Ascending aorta (tissue), 2 donors: ENCODE measurements around the gene FAHD2B. TPM values are rescaled to one million over a fixed set of nuclear protein-coding genes. Genes with fewer than 3 reads are reported as not detected.
A peak's percentile ranks its signal among the peaks of the same experiment; 100 is the strongest.
"Not testable (repeated sequence)": the region's sequence is repeated elsewhere in the genome, so short reads cannot be mapped to it uniquely, and the experiment has no call there.

Experiments used
- DNase-seq, 2 donors: peaks; one replicate each; pipeline ENCODE4 v3.0.0-alpha.2; 2019; ENCODE audit warnings: low spot score in 2 of 2
- H3K27ac ChIP-seq, 2 donors: fragments of 200-600 bp; sonication (generic); one replicate each; pipeline ENCODE4 v1.5.1; 2016 to 2017; ENCODE audit warnings: mild to moderate bottlenecking in 1 of 2
- H3K27me3 ChIP-seq: fragments of 200-600 bp; sonication (generic); one replicate; pipeline ENCODE4 v1.5.1; 2017
- H3K36me3 ChIP-seq, 2 donors: fragments of 200-600 bp; sonication (generic); one replicate each; pipeline ENCODE4 v1.5.1; 2016
- H3K4me1 ChIP-seq, 2 donors: fragments of 200-600 bp; sonication (generic); one replicate each; pipeline ENCODE4 v1.5.1; 2016 to 2017; ENCODE audit warnings: mild to moderate bottlenecking in 1 of 2
- H3K4me3 ChIP-seq, 2 donors: fragments of 200-600 bp; sonication (generic); one replicate each; pipeline ENCODE4 v1.5.1; 2016 to 2017; ENCODE audit warnings: mild to moderate bottlenecking in 1 of 2
- H3K9me3 ChIP-seq, 2 donors: fragments of 200-600 bp; sonication (generic); one replicate each; pipeline ENCODE4 v1.5.1; 2016
- intact Hi-C: fragments of 100-400 bp; cut with DNase I; formaldehyde crosslinking; loops from one replicate; pipeline ENCODE4 v1.15.1; 2023
- total RNA-seq: library from RNA; depleted of rRNA; stranded (reverse); fragments of >200 nt; gene quantifications from one replicate; pipeline ENCODE4 v1.1.0, GENCODE V29; 2016
- TF ChIP-seq, protein P1 (sequence below), 3 experiments: fragments of 200-600 bp in 2 of 3; fragments of 450-650 bp in 1 of 3; sonication (generic) in 2 of 3; IDR thresholded peaks; one replicate each; pipeline ENCODE4 v1.5.1; 2016 to 2019; ENCODE audit warnings: antibody characterized with exemption in 3 of 3, mild to moderate bottlenecking in 1 of 3, moderate library complexity in 1 of 3

Gene FAHD2B
- total RNA-seq, 1 donor from 2014 or later = 18.5 TPM

DNA sequence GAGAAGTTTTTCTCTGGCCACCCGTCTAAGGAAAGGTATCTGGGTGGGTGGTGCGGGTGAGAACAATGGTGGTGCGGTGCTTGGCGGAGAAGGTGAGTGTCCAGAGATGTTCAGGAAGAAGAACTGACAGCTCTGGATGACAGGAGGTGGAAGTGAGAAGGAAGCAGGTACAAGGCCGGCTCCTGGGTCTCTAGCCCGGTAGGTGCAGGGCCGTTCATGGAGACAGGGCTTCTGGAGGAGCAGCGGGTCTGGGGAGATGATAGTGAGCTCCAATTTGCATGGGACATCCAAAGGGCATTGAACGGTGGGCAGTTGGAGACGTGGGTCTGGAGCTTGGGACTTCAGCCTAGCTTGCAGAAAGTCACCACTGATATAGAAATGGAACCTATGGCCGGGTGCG, 979 bp upstream of the FAHD2B start:
- intact Hi-C loops = loop anchor here (10.0 kb wide), 1 partner anchor 231 kb away; no protein-coding TSS in a partner anchor
- Histone ChIP-seq H3K27ac (peak overlapping the region; percentile 68 to 73), H3K9me3 (no peaks in the 10 kb centered on the region), H3K36me3 (no peaks in the 10 kb centered on the region), H3K4me1 (peaks cover 6% of the 10 kb centered on the region in 2 donors), H3K27me3 (no peaks in the 10 kb centered on the region), H3K4me3 (peak overlapping the region; percentile 50 to 58)
- no peak for DNase-seq
- TF ChIP-seq, protein P1, sequence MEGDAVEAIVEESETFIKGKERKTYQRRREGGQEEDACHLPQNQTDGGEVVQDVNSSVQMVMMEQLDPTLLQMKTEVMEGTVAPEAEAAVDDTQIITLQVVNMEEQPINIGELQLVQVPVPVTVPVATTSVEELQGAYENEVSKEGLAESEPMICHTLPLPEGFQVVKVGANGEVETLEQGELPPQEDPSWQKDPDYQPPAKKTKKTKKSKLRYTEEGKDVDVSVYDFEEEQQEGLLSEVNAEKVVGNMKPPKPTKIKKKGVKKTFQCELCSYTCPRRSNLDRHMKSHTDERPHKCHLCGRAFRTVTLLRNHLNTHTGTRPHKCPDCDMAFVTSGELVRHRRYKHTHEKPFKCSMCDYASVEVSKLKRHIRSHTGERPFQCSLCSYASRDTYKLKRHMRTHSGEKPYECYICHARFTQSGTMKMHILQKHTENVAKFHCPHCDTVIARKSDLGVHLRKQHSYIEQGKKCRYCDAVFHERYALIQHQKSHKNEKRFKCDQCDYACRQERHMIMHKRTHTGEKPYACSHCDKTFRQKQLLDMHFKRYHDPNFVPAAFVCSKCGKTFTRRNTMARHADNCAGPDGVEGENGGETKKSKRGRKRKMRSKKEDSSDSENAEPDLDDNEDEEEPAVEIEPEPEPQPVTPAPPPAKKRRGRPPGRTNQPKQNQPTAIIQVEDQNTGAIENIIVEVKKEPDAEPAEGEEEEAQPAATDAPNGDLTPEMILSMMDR (IDR thresholded peaks at IDR 0.05) = no peak

DNA sequence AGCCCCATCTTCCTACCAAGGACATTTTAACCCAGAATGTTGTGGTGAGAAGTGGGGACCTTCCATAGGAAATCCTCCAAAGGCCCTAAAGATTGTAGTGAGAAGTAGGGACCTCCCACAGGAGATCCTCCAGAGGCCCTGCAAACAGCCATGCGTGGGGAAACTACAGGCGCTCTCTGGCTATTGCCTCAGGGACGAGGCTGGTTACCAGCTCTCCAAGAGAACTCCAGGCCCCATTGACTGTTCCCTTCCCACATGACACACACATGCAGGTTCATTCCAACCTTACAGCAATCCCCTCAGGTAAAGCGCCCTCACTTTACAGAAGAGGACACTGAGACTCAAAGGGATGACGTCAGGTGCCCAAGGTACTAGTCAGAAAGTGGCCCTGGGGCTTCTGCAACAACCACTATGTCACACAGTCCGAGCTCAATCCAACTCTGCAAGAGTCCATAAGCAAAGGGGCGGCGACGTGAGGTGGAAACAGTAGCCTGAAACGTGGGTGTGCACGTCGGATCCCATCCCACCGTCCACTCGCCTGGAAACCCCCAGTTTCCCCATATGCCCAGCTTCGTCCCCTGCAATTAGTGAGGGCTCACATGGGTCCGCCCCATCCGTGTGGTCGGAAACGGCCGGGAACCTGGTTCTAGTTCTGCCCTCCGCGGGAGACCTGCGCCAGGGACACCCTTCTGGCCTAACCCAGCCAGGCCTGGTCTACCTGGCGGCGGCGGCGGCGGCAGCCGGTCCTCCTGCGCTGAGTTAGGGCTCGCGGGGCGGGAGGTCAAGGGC, 505 bp downstream of the FAHD2B start:
- H3K9me3 ChIP-seq, H3K4me1 ChIP-seq, H3K27me3 ChIP-seq, H3K36me3 ChIP-seq, DNase-seq: not testable (repeated sequence)
- intact Hi-C loops = loop anchor here (10.0 kb wide), 1 partner anchor 229 kb away; no protein-coding TSS in a partner anchor
- Histone ChIP-seq H3K27ac (peak overlapping the region; percentile 45 to 73), H3K4me3 (peak overlapping the region; percentile 50 to 58)

DNA sequence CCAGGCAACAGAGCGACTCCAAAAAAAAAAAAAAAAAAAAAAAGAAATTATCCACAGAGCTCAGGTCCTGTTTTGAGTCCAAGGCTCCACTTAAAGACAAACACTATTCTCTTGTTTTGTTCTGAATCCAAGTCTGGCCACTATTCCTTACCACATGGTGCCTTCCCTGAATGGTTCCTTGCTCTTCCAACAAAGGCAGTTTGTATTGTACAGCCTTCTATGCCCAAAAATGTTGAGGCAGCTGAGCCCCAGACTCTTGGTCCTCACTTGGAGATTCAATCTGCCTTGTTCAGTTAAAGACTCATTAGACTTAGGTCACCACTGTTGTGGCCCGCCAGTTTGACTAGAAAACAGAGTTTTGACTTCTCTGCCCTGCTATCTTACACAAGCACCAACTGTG, 1.7 kb downstream of the FAHD2B start:
- not testable (repeated sequence) for H3K27me3 ChIP-seq, H3K27ac ChIP-seq, H3K4me1 ChIP-seq, DNase-seq, H3K36me3 ChIP-seq, H3K4me3 ChIP-seq, H3K9me3 ChIP-seq
- intact Hi-C loops = loop anchor here (10.0 kb wide), 1 partner anchor 228 kb away; no protein-coding TSS in a partner anchor

DNA sequence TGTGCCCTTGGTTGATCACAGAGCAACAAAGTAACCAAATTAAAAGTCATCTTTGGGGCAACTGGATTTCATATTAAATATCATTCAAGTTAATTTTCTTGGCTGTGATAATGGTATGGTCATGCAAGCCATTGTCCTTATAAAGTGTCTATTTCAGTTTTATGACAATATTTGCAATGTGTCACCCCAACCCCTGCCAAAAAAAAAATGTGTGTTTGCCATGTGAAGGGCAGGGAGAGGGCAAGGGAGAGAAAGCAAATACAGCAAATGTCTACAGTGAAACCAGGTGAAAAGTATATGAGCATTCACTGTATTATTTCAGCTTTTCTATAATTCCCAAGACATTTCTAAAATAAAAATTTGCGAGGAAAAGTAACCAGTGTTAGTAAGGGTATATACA, 6.0 kb downstream of the FAHD2B start:
- H3K4me1 ChIP-seq, DNase-seq, H3K27ac ChIP-seq, H3K9me3 ChIP-seq, H3K4me3 ChIP-seq, intact Hi-C loops, H3K36me3 ChIP-seq, H3K27me3 ChIP-seq: not testable (repeated sequence)

DNA sequence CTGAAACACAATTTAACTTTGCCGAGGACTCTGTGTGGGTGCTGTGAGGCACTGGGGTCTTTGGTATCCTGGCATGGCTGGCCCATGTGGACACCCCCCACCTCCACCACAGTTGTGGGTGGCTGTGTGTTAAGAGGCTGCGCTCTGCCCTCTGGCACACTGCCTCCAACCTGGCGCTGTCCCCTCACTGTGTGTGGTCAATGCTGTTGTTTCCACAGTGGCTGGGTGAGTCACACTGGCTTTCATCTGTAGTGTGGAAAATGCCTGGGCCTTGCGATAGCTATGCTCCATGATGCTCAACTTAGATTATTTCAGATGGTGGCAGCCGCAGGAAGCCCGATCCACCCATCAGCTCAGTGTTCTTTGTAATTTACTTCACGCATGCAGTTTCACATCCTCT, 9.6 kb downstream of the FAHD2B start:
- H3K4me1 ChIP-seq, intact Hi-C loops, H3K4me3 ChIP-seq, H3K27me3 ChIP-seq, H3K9me3 ChIP-seq, DNase-seq, H3K27ac ChIP-seq, H3K36me3 ChIP-seq: not testable (repeated sequence)

DNA sequence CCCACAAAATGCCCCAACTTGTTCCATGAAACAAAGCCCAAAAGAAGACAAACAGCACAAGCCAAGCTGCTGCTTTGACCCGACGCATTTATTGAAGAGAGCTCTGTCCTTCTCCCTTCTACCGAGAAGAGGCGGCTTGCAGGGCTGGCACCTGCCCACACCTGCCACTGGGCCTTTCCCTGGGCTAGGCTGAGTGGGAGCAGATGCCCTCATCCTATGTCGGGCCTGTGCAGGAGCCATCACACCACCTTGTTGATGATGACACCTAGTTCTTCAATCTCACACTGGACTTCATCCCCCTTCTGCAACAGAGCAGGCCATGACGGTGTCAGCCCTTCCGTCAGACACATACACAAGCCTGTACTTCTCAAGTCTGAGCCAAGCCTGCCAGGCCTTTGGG, 11.2 kb downstream of the FAHD2B start:
- DNase-seq, H3K4me1 ChIP-seq, H3K36me3 ChIP-seq, H3K4me3 ChIP-seq, intact Hi-C loops, H3K27me3 ChIP-seq, H3K27ac ChIP-seq, H3K9me3 ChIP-seq: not testable (repeated sequence)

DNA sequence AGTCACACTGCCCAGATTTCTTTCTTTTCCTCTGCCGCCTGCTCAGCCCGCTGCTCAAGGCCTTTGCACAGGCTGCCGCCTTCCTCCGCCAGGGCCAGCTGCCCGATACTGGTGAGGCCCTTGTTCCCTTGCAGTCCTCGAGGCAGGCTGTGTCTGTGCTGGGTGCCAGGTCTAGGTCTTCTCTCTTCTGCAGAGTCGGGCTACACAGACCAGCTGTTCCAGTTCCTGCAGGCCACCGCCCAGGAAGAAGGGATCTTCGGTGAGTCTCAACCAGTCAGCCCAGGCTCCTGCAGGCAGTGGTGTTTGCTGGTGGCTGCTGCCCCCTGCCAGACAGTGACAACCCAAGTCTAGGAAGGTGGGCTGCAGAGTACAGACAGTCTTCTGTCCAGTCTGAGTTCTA, 12.5 kb downstream of the FAHD2B start:
- DNase-seq, H3K9me3 ChIP-seq, H3K27ac ChIP-seq, H3K36me3 ChIP-seq, H3K4me3 ChIP-seq, H3K27me3 ChIP-seq, H3K4me1 ChIP-seq, intact Hi-C loops: not testable (repeated sequence)

DNA sequence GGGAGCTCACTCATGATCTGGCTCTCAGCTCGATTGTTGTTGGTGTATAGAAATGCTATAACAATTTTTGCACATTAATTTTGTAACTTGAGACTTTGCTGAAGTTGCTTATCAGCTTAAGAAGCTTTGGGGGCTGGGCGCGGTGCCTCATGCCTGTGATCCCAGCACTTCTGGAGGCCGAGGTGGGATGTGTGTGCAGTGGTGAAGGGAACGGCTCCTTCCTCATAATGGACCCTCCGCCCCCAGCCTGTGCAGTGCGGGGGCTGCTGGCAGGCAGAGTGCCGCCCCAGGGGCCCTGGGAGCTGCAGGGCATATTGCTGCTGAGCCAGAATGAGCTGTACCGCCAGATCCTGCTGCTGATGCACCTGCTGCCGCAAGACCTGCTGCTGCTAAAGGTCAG, 13.8 kb downstream of the FAHD2B start:
- H3K27me3 ChIP-seq, H3K36me3 ChIP-seq, H3K4me3 ChIP-seq, DNase-seq, H3K27ac ChIP-seq, H3K9me3 ChIP-seq, H3K4me1 ChIP-seq, intact Hi-C loops: not testable (repeated sequence)

DNA sequence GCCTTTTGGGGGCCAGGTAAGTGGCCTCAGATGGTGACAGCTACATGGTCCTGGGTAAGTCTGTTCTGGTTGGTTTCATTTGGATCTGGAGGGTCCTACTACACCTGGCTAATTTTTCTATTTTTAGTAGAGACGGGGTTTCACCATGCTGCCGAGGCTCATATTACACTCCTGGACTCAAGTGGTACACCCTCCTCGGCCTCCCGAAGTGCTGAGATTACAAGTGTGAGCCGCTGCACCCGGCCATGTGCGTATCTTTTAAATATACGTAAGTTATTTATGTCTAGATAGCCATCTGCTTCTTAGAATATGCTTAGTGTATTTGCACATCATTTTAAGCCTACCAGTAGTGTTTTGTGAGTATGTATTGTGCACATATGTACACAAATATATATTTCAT, 17.5 kb downstream of the FAHD2B start:
- H3K4me3 ChIP-seq, H3K9me3 ChIP-seq, H3K27me3 ChIP-seq, H3K27ac ChIP-seq, intact Hi-C loops, DNase-seq, H3K36me3 ChIP-seq, H3K4me1 ChIP-seq: not testable (repeated sequence)

DNA sequence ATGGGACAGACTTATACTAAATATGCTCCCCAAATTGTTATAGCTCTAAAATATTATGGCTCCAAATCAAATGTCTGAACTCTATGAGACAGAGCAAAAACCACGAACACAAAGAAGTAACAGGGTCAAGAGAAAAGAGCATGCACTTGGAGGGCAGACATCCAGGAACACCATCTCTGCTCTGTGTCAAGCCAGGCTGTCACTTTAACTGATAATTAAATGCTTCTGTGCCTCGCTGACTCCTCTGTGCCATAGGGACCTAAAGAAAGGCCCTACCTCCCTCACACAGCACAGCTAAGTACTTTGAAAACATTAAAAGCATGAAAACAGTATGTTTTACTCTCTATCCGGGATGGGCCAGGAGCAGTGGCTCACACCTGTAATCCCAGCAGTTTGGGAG, 23.8 kb downstream of the FAHD2B start:
- intact Hi-C loops, H3K9me3 ChIP-seq, H3K4me1 ChIP-seq, H3K36me3 ChIP-seq, H3K4me3 ChIP-seq, DNase-seq, H3K27me3 ChIP-seq, H3K27ac ChIP-seq: not testable (repeated sequence)

DNA sequence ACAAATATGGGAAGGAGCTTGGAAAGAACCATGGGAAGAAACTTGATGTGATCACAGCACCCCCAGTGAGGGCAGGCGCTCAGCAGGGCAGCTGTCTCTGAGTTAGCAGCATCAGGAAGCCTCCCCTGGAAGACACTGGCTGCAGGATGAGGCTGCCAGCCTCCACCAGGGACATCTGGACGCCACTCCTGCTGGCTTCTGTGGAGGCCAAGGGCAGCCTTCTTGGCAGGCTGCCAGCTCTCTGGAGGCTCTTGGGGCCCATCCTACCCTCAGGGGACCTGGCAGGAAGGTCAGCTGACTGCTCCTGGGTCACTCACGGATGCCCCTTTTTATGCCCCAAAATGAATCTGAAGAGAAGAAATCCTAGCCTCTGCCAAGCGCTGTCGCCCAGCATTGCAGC, 26.0 kb downstream of the FAHD2B start:
- intact Hi-C loops, H3K27me3 ChIP-seq, H3K27ac ChIP-seq, H3K36me3 ChIP-seq, H3K4me3 ChIP-seq, H3K4me1 ChIP-seq, H3K9me3 ChIP-seq, DNase-seq: not testable (repeated sequence)
